ENCODE data around the gene SKAP1. TPM values are rescaled to one million over a fixed set of nuclear protein-coding genes. Genes with fewer than 3 reads are reported as not detected.

SKAP1 gene
- total RNA-seq, 6 donors from 2014 or later = 1.9 to 5.3 (median 3.9) TPM

- no peak for ATAC-seq (ENCODE audit: low FRiP score in 2 of 2)
These were observed 304.0 kb downstream of the SKAP1 start for GRCh38 chr17:48125829-48126531.

GRCh38 chr17:48123776-48124388 is 306.1 kb downstream of the SKAP1 start:
- Histone ChIP-seq H3K9me3 (no peaks in the 10 kb centered on the region), H3K4me3 (no peak overlapping the region), H3K4me1 (no peaks in the 10 kb centered on the region), H3K27ac (no peak overlapping the region), H3K27me3 (no peaks in the 10 kb centered on the region), H3K36me3 (peaks cover 17 to 75% (median 42%) of the 10 kb centered on the region in 4 donors)
- DNase-seq (no peak), ATAC-seq (ENCODE audit: low FRiP score in 2 of 2) (no peak)
- WGBS, 2 donors = 95 to 96% methylated on average over 4 of the region's 4 CpGs
- TF ChIP-seq EP300 (IDR thresholded peaks at IDR 0.05) = no peak
- no peak for TF ChIP-seq POLR2AphosphoS5 (IDR thresholded peaks at IDR 0.05)
- no peak for TF ChIP-seq CTCF (IDR thresholded peaks at IDR 0.05)
- TF ChIP-seq POLR2A (IDR thresholded peaks at IDR 0.05) = no peak

More at GRCh38 chr17:48125829-48126531, 304.0 kb downstream of the SKAP1 start:
- TF ChIP-seq CTCF (IDR thresholded peaks at IDR 0.05) = no peak
- no peak for TF ChIP-seq POLR2AphosphoS5 (IDR thresholded peaks at IDR 0.05)
- TF ChIP-seq POLR2A (IDR thresholded peaks at IDR 0.05) = no peak
- no peak for TF ChIP-seq EP300 (IDR thresholded peaks at IDR 0.05)
- DNase-seq = peak in 1 of 2 donors; percentile 25
- Histone ChIP-seq H3K4me1 (no peaks in the 10 kb centered on the region), H3K36me3 (peaks cover 13 to 58% (median 30%) of the 10 kb centered on the region in 4 donors), H3K4me3 (no peak overlapping the region), H3K27me3 (no peaks in the 10 kb centered on the region), H3K27ac (no peak overlapping the region), H3K9me3 (no peaks in the 10 kb centered on the region)
- 73 to 79% methylated on average over 9 of the region's 9 CpGs for WGBS, 2 donors

- DNase-seq (no peak), ATAC-seq (ENCODE audit: low FRiP score in 2 of 2) (no peak)
- H3K27me3 ChIP-seq = no peaks in the 10 kb centered on the region
- whole genome bisulfite sequencing, 2 donors = 86 to 89% methylated on average over 6 of the region's 6 CpGs
- H3K4me3 ChIP-seq = no peak overlapping the region
- H3K36me3 ChIP-seq = peaks cover 18 to 83% (median 48%) of the 10 kb centered on the region in 4 donors
- no peaks in the 10 kb centered on the region for H3K9me3 ChIP-seq
- TF ChIP-seq CTCF (IDR thresholded peaks at IDR 0.05) (no peak), POLR2A (IDR thresholded peaks at IDR 0.05) (no peak), EP300 (IDR thresholded peaks at IDR 0.05) (no peak), POLR2AphosphoS5 (IDR thresholded peaks at IDR 0.05) (no peak)
- H3K4me1 ChIP-seq = no peaks in the 10 kb centered on the region
- H3K27ac ChIP-seq = no peak overlapping the region
These were observed 306.9 kb downstream of the SKAP1 start for GRCh38 chr17:48123111-48123510.

- TF ChIP-seq CTCF (IDR thresholded peaks at IDR 0.05) = no peak
- TF ChIP-seq POLR2AphosphoS5 (IDR thresholded peaks at IDR 0.05) = no peak
- TF ChIP-seq EP300 (IDR thresholded peaks at IDR 0.05) = no peak
- TF ChIP-seq POLR2A (IDR thresholded peaks at IDR 0.05) = no peak
- Histone ChIP-seq H3K27ac (no peak overlapping the region), H3K27me3 (no peaks in the 10 kb centered on the region), H3K4me1 (no peaks in the 10 kb centered on the region), H3K36me3 (peaks cover 18 to 87% (median 50%) of the 10 kb centered on the region in 4 donors), H3K9me3 (no peaks in the 10 kb centered on the region), H3K4me3 (no peak overlapping the region)
- WGBS, 2 donors = 90 to 93% methylated on average over 3 of the region's 3 CpGs
- no peak for ATAC-seq (ENCODE audit: low FRiP score in 2 of 2)
- DNase-seq = no peak
These were observed 307.4 kb downstream of the SKAP1 start for GRCh38 chr17:48122665-48123045.

Data from upper lobe of left lung (tissue), 6 donors.